HG03103 (cell line): Measurements from ENCODE around the gene STRIT1.

ENCODE experiments used
- ATAC-seq: cut with Tn5 transposase; IDR thresholded peaks from one replicate; pipeline ENCODE4 v1.9.1; 2021; ENCODE audit warnings: low read depth; ENCODE audit not compliant: unreplicated experiment

STRIT1 gene

GRCh38 chr3:155293516-155293915 is at the start of gene STRIT1:
Gene STRIT1, minus strand, starts transcription at chr3:155293683.
- no peak for ATAC-seq

GRCh38 chr3:155342344-155342743 is 48.9 kb upstream of the STRIT1 start:
- no peak for ATAC-seq

DNA sequence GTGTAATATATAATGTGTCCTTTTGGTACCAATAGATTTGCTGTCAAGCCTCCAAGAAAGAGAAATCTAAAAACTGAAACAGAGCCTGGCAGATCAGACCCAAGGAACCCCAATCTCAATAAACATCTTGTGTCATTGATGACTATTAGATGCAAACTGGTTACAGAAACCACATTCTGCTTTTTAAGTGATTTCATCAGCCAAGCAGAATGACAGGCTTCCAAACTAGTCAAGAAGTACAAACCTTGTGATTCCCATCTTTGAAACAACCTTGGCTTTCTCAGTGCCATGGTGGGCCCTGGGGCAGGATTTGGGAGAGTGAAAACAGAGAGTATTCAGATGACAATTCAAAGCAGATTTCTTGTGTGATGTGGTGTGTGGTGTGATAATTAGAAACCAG is 45.6 kb upstream of the STRIT1 start:
- no peak for ATAC-seq

GRCh38 chr3:155335724-155336354 is 42.4 kb upstream of the STRIT1 start:
- peak; percentile 45 for ATAC-seq

DNA sequence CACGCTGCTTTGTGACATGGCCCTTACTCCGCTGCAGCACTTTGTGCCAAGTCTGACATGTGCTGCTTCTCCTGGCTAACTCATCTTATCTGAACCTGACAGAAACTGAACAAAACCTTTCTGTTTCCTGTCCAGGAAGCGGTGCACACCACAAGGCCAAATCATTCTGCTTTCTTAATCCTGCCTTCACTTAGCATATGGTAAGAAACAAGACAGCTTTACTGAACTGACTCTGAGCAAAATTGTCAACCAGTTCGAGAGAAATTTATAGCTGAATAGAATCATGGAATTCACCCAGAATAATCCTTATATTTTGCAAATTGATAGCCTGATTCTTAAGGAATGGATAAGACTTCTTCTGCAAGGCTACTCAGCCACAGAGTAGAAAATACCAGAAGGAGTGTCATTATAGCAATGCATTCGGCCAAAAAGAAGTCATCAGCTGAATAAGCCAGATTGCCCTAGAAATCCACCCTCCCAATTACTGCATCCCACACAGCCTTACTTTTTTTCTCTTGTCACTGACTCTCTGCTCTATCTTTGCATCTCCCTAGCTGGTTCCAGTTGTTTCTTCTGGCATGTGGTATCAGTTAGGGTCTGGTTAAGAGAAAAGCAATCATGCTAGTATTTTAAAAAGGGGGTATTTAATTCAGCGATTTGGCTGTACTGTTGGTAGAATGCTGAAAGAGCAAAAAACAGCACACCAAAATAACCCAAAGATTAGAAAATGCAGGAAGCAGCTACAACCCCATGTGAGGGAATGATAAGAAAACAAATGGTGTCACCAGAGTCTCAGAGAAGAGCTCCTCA is 41.6 kb upstream of the STRIT1 start:
- peak; percentile 90 for ATAC-seq

DNA sequence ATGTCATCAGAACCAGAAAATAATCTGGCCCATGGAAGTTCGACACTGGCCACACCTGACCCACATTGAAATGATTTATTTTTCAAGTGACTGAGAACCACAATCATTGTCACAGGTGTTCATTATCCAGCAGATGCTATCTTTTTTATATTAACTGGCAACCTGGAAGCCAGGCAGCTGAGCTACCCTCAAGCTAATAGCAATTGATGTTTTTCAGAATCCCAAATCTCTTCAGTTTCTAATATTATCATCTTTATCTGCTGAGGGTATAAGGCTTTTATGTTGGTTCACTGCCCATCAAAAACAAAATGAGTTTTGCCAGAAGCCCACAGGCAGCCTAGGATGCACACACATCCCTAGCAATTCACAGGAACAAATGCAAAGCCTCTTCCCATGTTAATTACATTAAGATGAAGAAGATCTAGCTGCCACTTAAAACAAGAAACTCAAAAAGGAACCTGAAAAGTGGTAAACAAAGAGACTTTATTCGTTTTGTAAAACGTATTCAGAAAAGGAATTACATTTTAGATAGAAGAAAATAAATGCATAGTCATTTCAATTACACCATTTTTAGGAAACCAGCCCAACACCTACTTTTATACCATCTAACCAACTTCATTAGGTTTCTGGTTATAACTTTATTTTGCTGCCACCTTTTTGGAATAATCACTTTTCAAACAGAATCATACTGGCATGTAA is 40.9 kb upstream of the STRIT1 start:
- ATAC-seq = no peak

GRCh38 chr3:155332716-155333115 is 39.2 kb upstream of the STRIT1 start:
- no peak for ATAC-seq

GRCh38 chr3:155331078-155331477 is 37.6 kb upstream of the STRIT1 start:
- ATAC-seq = no peak

DNA sequence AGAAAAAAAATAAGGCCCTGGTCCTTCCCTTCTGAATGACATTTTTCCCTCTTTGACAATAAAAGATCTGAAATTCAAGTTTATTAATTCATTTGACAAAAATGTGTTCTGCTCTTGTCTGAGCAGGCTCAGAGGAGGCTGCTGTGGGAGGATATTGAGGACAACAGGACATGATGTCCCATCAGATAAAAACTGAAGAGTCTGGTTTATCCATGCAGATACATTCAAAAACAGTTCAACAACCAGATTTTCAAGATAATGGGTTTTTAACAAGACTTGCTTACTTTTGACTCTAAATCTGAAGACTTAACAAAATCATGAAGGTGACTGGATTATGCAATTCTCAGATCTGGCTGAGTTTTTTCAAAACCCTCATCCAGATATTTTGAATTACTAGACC is 36.9 kb upstream of the STRIT1 start:
- no peak for ATAC-seq

DNA sequence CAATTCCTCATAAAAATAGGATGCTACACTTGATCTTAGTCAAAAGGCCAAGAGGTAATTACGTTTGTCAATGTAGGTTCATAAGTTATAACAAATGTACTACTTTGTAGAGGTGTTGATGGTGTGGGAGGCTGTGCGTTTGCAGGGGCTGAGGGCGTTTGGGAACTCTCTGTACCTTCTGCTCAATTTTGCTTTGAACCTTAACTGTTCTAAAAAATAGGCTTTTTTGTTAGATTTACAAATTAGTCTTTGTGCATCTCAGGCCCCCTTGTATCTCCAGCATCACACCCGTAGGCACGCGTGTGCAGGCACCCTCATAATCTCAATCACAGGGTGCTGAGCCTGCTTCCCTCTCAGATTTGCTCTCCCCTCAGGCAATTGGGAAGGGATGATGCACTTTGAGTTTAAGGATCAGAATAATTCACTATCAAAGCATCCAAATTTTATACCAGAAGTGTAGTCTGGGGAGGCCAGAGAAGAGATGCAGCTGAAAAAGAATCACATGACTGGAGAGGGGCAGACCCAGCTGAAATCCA is 36.1 kb upstream of the STRIT1 start:
- no peak for ATAC-seq

- ATAC-seq = no peak
Observed at GRCh38 chr3:155327871-155328270, 34.4 kb upstream of the STRIT1 start.

GRCh38 chr3:155327430-155327829 is 33.9 kb upstream of the STRIT1 start:
- no peak for ATAC-seq

GRCh38 chr3:155326901-155327300 is 33.4 kb upstream of the STRIT1 start:
- no peak for ATAC-seq

DNA sequence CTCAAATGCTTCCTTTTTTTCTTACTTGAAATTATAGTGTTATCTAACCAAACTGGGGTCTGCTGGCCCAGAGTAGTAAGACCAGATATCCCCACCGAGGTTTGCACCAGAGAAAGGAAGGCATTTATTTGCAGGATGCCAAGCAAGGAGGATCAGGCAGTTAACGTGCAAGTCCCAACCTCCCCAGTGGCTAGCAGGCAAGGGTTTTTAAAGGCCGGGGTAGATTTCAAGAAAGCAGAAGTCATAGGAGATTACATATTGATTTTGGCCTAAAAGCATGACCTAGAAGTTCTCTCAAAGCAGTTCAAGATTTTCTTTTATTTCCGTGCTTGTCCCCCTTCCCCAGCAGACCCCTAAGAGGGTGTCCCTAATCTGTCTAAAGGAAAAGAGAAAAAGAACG is 32.8 kb upstream of the STRIT1 start:
- ATAC-seq = no peak

- no peak for ATAC-seq
Observed at GRCh38 chr3:155325263-155325835, 31.9 kb upstream of the STRIT1 start.

- peak; percentile 90 for ATAC-seq
Observed at GRCh38 chr3:155323063-155323666, 29.7 kb upstream of the STRIT1 start.

DNA sequence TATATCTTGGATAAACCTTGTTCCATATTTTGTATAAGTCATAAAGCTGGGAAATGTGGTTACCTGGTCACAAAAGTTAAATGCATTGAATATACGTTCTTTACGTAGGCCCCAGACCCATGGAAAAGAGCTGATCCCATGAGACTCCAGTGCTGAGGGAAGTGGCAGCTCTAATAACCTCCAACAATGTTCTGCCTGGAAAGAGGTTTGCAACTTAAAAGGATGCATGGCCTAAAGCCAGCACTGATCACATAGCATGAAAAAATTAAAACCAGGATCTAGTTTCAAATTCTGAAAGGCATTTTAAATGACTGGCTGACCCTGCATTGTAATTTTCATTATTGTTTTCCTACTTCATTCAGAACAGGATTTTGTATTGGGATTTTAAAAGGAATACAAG is 27.9 kb upstream of the STRIT1 start:
- ATAC-seq = no peak

GRCh38 chr3:155320934-155321333 is 27.5 kb upstream of the STRIT1 start:
- ATAC-seq = no peak

- ATAC-seq = no peak
Observed at GRCh38 chr3:155318740-155319139, 25.3 kb upstream of the STRIT1 start.

- ATAC-seq = no peak
Observed at GRCh38 chr3:155317211-155317610, 23.7 kb upstream of the STRIT1 start.

DNA sequence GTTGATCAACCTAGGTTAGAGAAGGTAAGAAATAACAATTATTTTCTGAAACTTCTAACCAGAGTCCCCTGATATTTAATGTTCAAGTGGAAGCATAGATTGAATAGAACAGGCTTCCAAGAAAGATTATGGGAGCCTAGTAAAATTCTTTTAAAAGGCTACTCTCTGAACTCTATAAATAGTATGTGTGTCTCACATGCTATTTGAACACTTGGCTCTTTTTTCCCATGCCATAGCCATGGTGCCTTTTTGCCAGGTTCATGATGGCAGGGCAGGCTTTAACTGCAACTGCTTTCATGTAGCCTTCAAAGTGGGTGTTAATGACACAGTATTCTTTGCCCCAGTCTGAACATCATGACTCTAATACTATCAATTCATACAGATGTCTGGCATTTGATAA is 22.9 kb upstream of the STRIT1 start:
- ATAC-seq = no peak
